ENCODE results near the gene GPC6.
A peak's percentile ranks its signal among the peaks of the same experiment; 100 is the strongest.

DNA sequence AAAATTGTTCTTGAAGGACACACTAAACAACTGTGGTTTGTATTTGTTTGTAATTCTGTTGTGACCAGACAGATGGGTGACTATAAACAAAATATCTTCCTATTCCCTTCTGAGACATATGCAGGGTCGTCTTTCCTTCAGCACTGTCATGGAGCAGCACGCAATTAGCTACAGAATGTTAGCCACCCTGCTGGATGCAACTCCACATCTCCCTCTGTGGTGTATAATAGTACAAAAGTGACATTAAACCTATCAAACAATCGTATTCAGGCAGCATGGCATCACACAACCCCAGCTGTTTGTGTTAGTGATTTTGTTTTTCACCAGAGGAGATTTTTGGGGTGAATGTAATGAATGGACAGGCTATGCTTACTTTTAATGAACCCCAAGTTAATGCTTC is 146.2 kb downstream of the GPC6 start:
- TF ChIP-seq CTCF (IDR thresholded peaks at IDR 0.05; ENCODE audit: poor library complexity, severe bottlenecking) (peak; percentile 20), TAF1 (IDR thresholded peaks at IDR 0.05; ENCODE audit: low read depth) (no peak)

All from neural cell (in vitro differentiated cells).